ENCODE data around the gene NPAS2. TPM values are rescaled to one million over a fixed set of nuclear protein-coding genes. Genes with fewer than 3 reads are reported as not detected.

NPAS2 gene
- total RNA-seq, 4 donors from 2014 or later = 63.0 to 134 (median 115) TPM

GRCh38 chr2:100880036-100880435 is 60.1 kb downstream of the NPAS2 start:
- intact Hi-C loops (cut with DNase I; ENCODE audit: low total_unique reads) (loop anchor here (5.0 to 10.0 kb wide), 2 partner anchors 95 to 1222 kb away; no protein-coding TSS in a partner anchor), in situ Hi-C loops (cut with MboI; ENCODE audit: low pct_ligation_motif_present in 1 of 4, low pct_unique_long_range_greater_than_20kb in 1 of 4, low sequenced_read_pairs in 3 of 4) (no loop called here)
- Histone ChIP-seq H3K9me3 (no peaks in the 10 kb centered on the region), H3K27me3 (no peaks in the 10 kb centered on the region), H3K4me1 (peaks cover 0 to 30% (median 8%) of the 10 kb centered on the region in 4 donors), H3K4me3 (no peak overlapping the region), H3K36me3 (no peaks in the 10 kb centered on the region), H3K27ac (no peak overlapping the region)
- DNase-seq = no peak
- WGBS, 2 donors (ENCODE audit: low coverage in 1 of 2) = 94 to 100% methylated on average over 4 to 5 of the region's 5 CpGs
- TF ChIP-seq EP300 (IDR thresholded peaks at IDR 0.05; ENCODE audit: low read depth) = no peak
- TF ChIP-seq POLR2AphosphoS5 (IDR thresholded peaks at IDR 0.05) = no peak
- TF ChIP-seq, protein P1, sequence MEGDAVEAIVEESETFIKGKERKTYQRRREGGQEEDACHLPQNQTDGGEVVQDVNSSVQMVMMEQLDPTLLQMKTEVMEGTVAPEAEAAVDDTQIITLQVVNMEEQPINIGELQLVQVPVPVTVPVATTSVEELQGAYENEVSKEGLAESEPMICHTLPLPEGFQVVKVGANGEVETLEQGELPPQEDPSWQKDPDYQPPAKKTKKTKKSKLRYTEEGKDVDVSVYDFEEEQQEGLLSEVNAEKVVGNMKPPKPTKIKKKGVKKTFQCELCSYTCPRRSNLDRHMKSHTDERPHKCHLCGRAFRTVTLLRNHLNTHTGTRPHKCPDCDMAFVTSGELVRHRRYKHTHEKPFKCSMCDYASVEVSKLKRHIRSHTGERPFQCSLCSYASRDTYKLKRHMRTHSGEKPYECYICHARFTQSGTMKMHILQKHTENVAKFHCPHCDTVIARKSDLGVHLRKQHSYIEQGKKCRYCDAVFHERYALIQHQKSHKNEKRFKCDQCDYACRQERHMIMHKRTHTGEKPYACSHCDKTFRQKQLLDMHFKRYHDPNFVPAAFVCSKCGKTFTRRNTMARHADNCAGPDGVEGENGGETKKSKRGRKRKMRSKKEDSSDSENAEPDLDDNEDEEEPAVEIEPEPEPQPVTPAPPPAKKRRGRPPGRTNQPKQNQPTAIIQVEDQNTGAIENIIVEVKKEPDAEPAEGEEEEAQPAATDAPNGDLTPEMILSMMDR (IDR thresholded peaks at IDR 0.05) = no peak
- no peak for TF ChIP-seq POLR2A (IDR thresholded peaks at IDR 0.05)

DNA sequence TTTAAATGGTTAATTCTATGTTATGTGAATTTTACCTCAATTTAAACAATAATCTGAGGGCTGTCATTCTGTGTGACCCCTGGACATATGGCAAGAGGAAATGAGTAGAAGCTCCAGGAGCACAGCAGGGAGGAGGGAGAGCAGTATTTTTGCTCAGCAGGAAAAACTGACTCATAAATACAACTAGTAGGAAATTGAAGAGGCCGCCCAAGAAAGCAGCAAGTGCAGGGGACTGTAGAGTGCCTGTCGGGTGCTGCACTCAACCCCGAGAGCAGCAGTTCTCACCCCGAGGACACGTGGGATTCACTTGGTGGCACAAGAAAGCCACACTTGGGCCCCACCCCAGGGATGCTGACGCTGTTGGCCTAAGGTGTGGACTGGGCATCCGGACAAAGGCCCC is 60.8 kb downstream of the NPAS2 start:
- Histone ChIP-seq H3K27ac (no peak overlapping the region), H3K36me3 (no peaks in the 10 kb centered on the region), H3K4me1 (peaks cover 0 to 30% (median 8%) of the 10 kb centered on the region in 4 donors), H3K4me3 (no peak overlapping the region), H3K9me3 (no peaks in the 10 kb centered on the region), H3K27me3 (no peaks in the 10 kb centered on the region)
- 76% methylated on average over 7 of the region's 7 CpGs; no CpG with 5 or more reads in 1 of the 2 donors for WGBS, 2 donors (ENCODE audit: low coverage in 1 of 2)
- intact Hi-C loops (cut with DNase I; ENCODE audit: low total_unique reads) = loop anchor here (5.0 to 10.0 kb wide), 2 partner anchors 94 to 1222 kb away; no protein-coding TSS in a partner anchor
- TF ChIP-seq POLR2A (IDR thresholded peaks at IDR 0.05) = no peak
- TF ChIP-seq EP300 (IDR thresholded peaks at IDR 0.05; ENCODE audit: low read depth) = no peak
- no peak for TF ChIP-seq POLR2AphosphoS5 (IDR thresholded peaks at IDR 0.05)
- TF ChIP-seq, protein P1 (IDR thresholded peaks at IDR 0.05) = no peak
- in situ Hi-C loops (cut with MboI; ENCODE audit: low pct_ligation_motif_present in 1 of 4, low pct_unique_long_range_greater_than_20kb in 1 of 4, low sequenced_read_pairs in 3 of 4) = no loop called here
- DNase-seq = no peak

DNA sequence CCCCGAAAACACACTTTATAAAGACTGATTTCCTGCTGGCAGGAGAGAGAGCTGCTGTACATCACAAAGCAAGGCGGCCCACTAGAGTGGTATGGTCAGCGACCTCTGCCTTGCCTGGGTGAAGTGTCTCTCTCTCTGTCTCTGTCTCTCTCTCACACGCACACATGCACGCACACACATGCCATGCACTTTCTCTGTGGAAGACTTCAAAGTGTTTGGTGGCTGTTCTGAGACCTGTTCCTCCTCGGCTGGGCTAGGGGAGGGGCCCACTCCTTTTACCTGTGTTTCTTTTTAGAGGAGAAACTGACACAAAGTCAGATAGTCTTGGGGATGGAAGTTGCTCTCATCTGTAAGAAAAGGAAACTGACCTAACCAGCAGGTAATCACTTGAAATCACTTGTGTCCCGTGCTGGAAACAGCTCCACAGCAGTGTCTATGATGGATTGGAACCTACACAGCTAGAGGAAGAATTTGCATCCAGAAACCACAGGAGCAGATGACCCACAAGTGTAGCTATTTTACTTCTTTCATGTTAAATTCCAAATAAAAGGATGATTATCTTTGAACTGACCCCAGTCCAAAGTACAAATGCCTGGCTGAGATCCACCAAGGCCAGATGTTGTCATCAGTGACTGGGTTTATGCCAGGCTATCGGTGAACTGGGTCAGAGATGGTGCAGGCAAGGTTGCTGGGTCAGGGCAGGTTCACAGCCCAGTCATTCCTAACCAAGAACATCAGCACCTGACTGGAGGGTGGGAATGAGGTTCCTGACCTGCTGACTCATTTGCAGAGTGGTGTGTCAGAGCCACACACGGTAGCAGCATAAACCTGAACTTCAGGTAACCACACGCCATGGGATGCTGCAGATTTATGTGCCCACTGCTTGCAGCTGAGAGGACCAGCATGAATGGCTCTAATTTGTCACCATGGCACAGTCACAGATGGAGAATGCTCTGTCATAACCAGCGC is 63.0 kb downstream of the NPAS2 start:
- Histone ChIP-seq H3K36me3 (no peaks in the 10 kb centered on the region), H3K4me3 (no peak overlapping the region), H3K4me1 (peaks cover 2 to 24% (median 8%) of the 10 kb centered on the region in 4 donors), H3K27me3 (no peaks in the 10 kb centered on the region), H3K27ac (no peak overlapping the region), H3K9me3 (no peaks in the 10 kb centered on the region)
- WGBS, 2 donors (ENCODE audit: low coverage in 1 of 2) = 70 to 96% methylated on average over 5 to 11 of the region's 11 CpGs
- peak; percentile 46 for DNase-seq
- TF ChIP-seq, protein P1 (IDR thresholded peaks at IDR 0.05) = no peak
- TF ChIP-seq EP300 (IDR thresholded peaks at IDR 0.05; ENCODE audit: low read depth) (no peak), POLR2A (IDR thresholded peaks at IDR 0.05) (no peak), POLR2AphosphoS5 (IDR thresholded peaks at IDR 0.05) (peak in 1 of 3 donors; percentile 27)
- in situ Hi-C loops (cut with MboI; ENCODE audit: low pct_ligation_motif_present in 1 of 4, low pct_unique_long_range_greater_than_20kb in 1 of 4, low sequenced_read_pairs in 3 of 4) (no loop called here), intact Hi-C loops (cut with DNase I; ENCODE audit: low total_unique reads) (loop anchor here (5.0 to 10.0 kb wide), 2 partner anchors 92 to 1219 kb away; no protein-coding TSS in a partner anchor)

- intact Hi-C loops (cut with DNase I; ENCODE audit: low total_unique reads) (loop anchor here (5.0 to 10.0 kb wide), 2 partner anchors 91 to 1218 kb away; no protein-coding TSS in a partner anchor), in situ Hi-C loops (cut with MboI; ENCODE audit: low pct_ligation_motif_present in 1 of 4, low pct_unique_long_range_greater_than_20kb in 1 of 4, low sequenced_read_pairs in 3 of 4) (no loop called here)
- H3K27ac ChIP-seq = no peak overlapping the region
- H3K4me1 ChIP-seq = peaks cover 3 to 20% (median 8%) of the 10 kb centered on the region in 4 donors
- WGBS, 2 donors (ENCODE audit: low coverage in 1 of 2) = 43 to 65% methylated on average over 2 to 3 of the region's 3 CpGs
- H3K36me3 ChIP-seq = no peaks in the 10 kb centered on the region
- no peak for TF ChIP-seq EP300 (IDR thresholded peaks at IDR 0.05; ENCODE audit: low read depth)
- TF ChIP-seq POLR2AphosphoS5 (IDR thresholded peaks at IDR 0.05) = no peak
- no peak for TF ChIP-seq POLR2A (IDR thresholded peaks at IDR 0.05)
- TF ChIP-seq, protein P1 (IDR thresholded peaks at IDR 0.05) = no peak
- no peak for DNase-seq
- H3K4me3 ChIP-seq = no peak overlapping the region
- no peaks in the 10 kb centered on the region for H3K27me3 ChIP-seq
- no peaks in the 10 kb centered on the region for H3K9me3 ChIP-seq
Measured at GRCh38 chr2:100884145-100884621, 64.2 kb downstream of the NPAS2 start.

Measured in transverse colon (tissue), 4 donors.